Astrocyte (in vitro differentiated cells and primary cell): ENCODE results near the gene STK24.

Source experiments
- CTCF ChIP-seq: IDR thresholded peaks from 2 replicates; pipeline ENCODE4 v1.5.1; 2011; ENCODE audit warnings: low read depth, mild to moderate bottlenecking, inconsistent platforms, low read length, moderate library complexity; ENCODE audit not compliant: insufficient read depth
- EZH2 ChIP-seq: IDR thresholded peaks from 2 replicates; pipeline ENCODE4 v1.6.1; 2012; ENCODE audit warnings: mild to moderate bottlenecking, low read length, inconsistent platforms; ENCODE audit not compliant: insufficient read depth

DNA sequence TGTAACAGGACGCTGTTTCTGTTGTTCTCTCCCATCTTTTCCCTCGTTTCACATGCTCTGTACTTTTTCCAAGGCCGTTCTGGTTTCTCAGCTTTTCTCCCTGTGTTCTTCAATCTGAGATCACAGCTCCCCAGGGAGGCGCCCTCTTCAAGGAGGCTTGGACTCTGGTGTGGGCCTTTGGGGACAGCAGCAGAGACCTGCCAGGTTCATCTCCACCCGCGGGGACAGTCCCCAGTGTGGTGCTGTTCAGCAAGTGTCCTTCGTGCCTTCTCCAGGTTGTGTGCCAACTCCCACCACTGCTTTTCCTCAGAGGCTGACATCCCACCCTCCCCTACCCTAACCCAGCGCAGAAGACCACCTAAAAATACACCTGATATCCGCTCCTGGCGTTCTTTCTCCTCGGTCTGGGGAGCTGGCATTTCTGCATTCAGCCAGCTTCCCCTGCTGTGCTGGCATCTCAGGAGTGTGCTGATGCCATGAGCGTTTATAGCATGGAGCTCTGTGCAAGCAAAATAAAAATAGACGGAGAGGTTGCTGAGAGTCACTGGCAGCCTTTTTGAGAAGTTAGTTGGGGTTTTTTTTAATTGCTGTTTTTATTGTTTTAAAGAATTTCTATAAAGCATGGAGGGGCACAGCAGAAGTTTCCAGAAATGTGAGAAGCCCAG lies 149.4 kb downstream of the STK24 start:
- TF ChIP-seq CTCF (no peak), EZH2 (no peak)
